CD14-positive monocyte (primary cell): Measurements from ENCODE around the gene TMEM238L. TPM values are rescaled to one million over a fixed set of nuclear protein-coding genes. Genes with fewer than 3 reads are reported as not detected.

Source experiments
- DNase-seq, 3 donors: peaks; one replicate each; pipeline ENCODE4 v3.0.0-alpha.2; 2011 to 2022
- H2AFZ ChIP-seq: 2 replicates; pipeline ENCODE4 v1.6.0; 2012; ENCODE audit warnings: mild to moderate bottlenecking, low read depth, low read length, inconsistent platforms; ENCODE audit not compliant: insufficient read depth, poor library complexity, severe bottlenecking
- H3K27ac ChIP-seq, 2 donors: 1 replicate in 1 of 2; 2 replicates in 1 of 2; pipeline ENCODE4 v1.5.1; 2012 to 2013; ENCODE audit warnings: low read length in 2 of 2, control low read depth in 1 of 2, inconsistent platforms in 1 of 2, low read depth in 1 of 2, mild to moderate bottlenecking in 1 of 2
- H3K27me3 ChIP-seq, 2 donors: one replicate each; pipeline versions ENCODE4 v1.6.0 to v1.6.1; 2011 to 2013; ENCODE audit warnings: low read length in 2 of 2; ENCODE audit not compliant: control insufficient read depth in 2 of 2, insufficient read depth in 2 of 2
- H3K36me3 ChIP-seq, 2 donors: replicated peaks in 1 of 2; 1 replicate in 1 of 2; 2 replicates in 1 of 2; pipeline versions ENCODE4 v1.5.1 to v1.6.1; 2012 to 2013; ENCODE audit warnings: low read length in 2 of 2, control low read depth in 1 of 2, inconsistent platforms in 1 of 2, mild to moderate bottlenecking in 1 of 2; ENCODE audit not compliant: insufficient read depth in 2 of 2, control insufficient read depth in 1 of 2
- H3K4me1 ChIP-seq, 2 donors: 1 replicate in 1 of 2; 2 replicates in 1 of 2; pipeline versions ENCODE4 v1.5.1 to v1.6.1; 2012 to 2013; ENCODE audit warnings: low read length in 2 of 2, control low read depth in 1 of 2, inconsistent platforms in 1 of 2, mild to moderate bottlenecking in 1 of 2, moderate library complexity in 1 of 2; ENCODE audit not compliant: insufficient read depth in 2 of 2, control insufficient read depth in 1 of 2
- H3K4me2 ChIP-seq: replicated peaks from 2 replicates; pipeline ENCODE3; 2012; ENCODE audit warnings: low read length, moderate library complexity, mild to moderate bottlenecking; ENCODE audit not compliant: poor library complexity, severe bottlenecking; ENCODE audit errors: extremely low read depth
- H3K4me3 ChIP-seq, 3 experiments: fragments of 200-600 bp in 1 of 3; sonication (generic) in 1 of 3; replicated peaks in 1 of 3; 1 replicate in 2 of 3; 2 replicates in 1 of 3; pipeline ENCODE4 v1.5.1; 2011 to 2013; ENCODE audit warnings: low read length in 3 of 3, mild to moderate bottlenecking in 3 of 3, control low read depth in 2 of 3, low read depth in 2 of 3, inconsistent platforms in 1 of 3, moderate library complexity in 1 of 3
- H3K79me2 ChIP-seq: 2 replicates; pipeline ENCODE4 v1.6.0; 2012; ENCODE audit warnings: mild to moderate bottlenecking, control low read depth, inconsistent platforms, low read length, moderate library complexity; ENCODE audit not compliant: insufficient read depth
- H3K9ac ChIP-seq: 2 replicates; pipeline ENCODE4 v1.6.0; 2017; ENCODE audit warnings: low read length, mild to moderate bottlenecking; ENCODE audit not compliant: insufficient read depth, poor library complexity, severe bottlenecking
- H3K9me3 ChIP-seq, 2 donors: replicated peaks in 1 of 2; 1 replicate in 1 of 2; 2 replicates in 1 of 2; pipeline versions ENCODE4 v1.5.1 to v1.6.1; 2012 to 2013; ENCODE audit warnings: low read length in 2 of 2, control low read depth in 1 of 2; ENCODE audit not compliant: control insufficient read depth in 1 of 2, insufficient read depth in 1 of 2
- H4K20me1 ChIP-seq: 2 replicates; pipeline ENCODE4 v1.6.0; 2012; ENCODE audit warnings: mild to moderate bottlenecking, low read length, control low read depth, moderate library complexity; ENCODE audit not compliant: insufficient read depth
- H3K27ac Mint-ChIP-seq, 7 donors: one replicate each; pipeline ENCODE4 v1.8.0; 2020; ENCODE audit warnings: mild to moderate bottlenecking in 7 of 7, mixed read lengths in 7 of 7, moderate library complexity in 6 of 7, inconsistent platforms in 2 of 7
- H3K27me3 Mint-ChIP-seq, 3 donors: one replicate each; pipeline ENCODE4 v1.8.0; 2021 to 2022; ENCODE audit warnings: low read depth in 3 of 3, mild to moderate bottlenecking in 3 of 3, mixed read lengths in 3 of 3, moderate library complexity in 3 of 3, inconsistent platforms in 1 of 3
- H3K36me3 Mint-ChIP-seq, 2 donors: one replicate each; pipeline ENCODE4 v1.8.0; 2020; ENCODE audit warnings: mixed read lengths in 2 of 2, inconsistent platforms in 1 of 2, mild to moderate bottlenecking in 1 of 2
- H3K4me1 Mint-ChIP-seq: one replicate; pipeline ENCODE4 v1.8.0; 2020; ENCODE audit warnings: mild to moderate bottlenecking, mixed read lengths
- H3K4me3 Mint-ChIP-seq, 2 donors: one replicate each; pipeline ENCODE4 v1.8.0; 2020; ENCODE audit warnings: mild to moderate bottlenecking in 2 of 2, mixed read lengths in 2 of 2, moderate library complexity in 1 of 2
- H3K9me3 Mint-ChIP-seq, 7 donors: one replicate each; pipeline ENCODE4 v1.8.0; 2020 to 2022; ENCODE audit warnings: mixed read lengths in 7 of 7, mild to moderate bottlenecking in 6 of 7, moderate library complexity in 6 of 7, inconsistent platforms in 2 of 7
- whole genome bisulfite sequencing: methylation state at CpG from one replicate; pipeline ENCODE4 v1.1.5; 2013; ENCODE audit warnings: missing lambda C conversion rate; ENCODE audit not compliant: insufficient coverage; 5-methylcytosine and 5-hydroxymethylcytosine counted together
- intact Hi-C, 2 donors: fragments of 100-400 bp; cut with micrococcal nuclease; formaldehyde crosslinking; loops; one replicate each; pipeline versions ENCODE4 v1.15.0 to v1.15.1; 2023
- polyA plus RNA-seq, 3 donors: library from polyadenylated mRNA; depleted of rRNA in 1 of 3; unstranded in 2 of 3; stranded (reverse) in 1 of 3; fragments of 300-500 nt in 2 of 3; fragments of >200 nt in 1 of 3; fragmentation: Illumina TruSeq in 2 of 3; gene quantifications; 1 replicate in 2 of 3; 2 replicates in 1 of 3; pipeline ENCODE4 v1.2.3, GENCODE V29; 2012 to 2021
- TF ChIP-seq, protein P1 (sequence below): fragments of 200-600 bp; IDR thresholded peaks from one replicate; pipeline ENCODE4 v1.8.0; 2022; ENCODE audit warnings: antibody characterized with exemption, mild to moderate bottlenecking

The TMEM238L gene
- polyA plus RNA-seq, 3 donors = not detected

GRCh38 chr17:10806545-10807262 is 2.8 kb upstream of the TMEM238L start:
- Histone ChIP-seq H4K20me1 (no peaks in the 10 kb centered on the region), H3K36me3 (no peaks in the 10 kb centered on the region), H3K4me3 (no peak overlapping the region), H3K4me1 (no peaks in the 10 kb centered on the region), H3K27me3 (no peaks in the 10 kb centered on the region), H2AFZ (no peak overlapping the region), H3K27ac (no peak overlapping the region), H3K4me2 (no peak overlapping the region), H3K79me2 (no peaks in the 10 kb centered on the region), H3K9me3 (no peaks in the 10 kb centered on the region), H3K9ac (no peak overlapping the region)
- TF ChIP-seq, protein P1, sequence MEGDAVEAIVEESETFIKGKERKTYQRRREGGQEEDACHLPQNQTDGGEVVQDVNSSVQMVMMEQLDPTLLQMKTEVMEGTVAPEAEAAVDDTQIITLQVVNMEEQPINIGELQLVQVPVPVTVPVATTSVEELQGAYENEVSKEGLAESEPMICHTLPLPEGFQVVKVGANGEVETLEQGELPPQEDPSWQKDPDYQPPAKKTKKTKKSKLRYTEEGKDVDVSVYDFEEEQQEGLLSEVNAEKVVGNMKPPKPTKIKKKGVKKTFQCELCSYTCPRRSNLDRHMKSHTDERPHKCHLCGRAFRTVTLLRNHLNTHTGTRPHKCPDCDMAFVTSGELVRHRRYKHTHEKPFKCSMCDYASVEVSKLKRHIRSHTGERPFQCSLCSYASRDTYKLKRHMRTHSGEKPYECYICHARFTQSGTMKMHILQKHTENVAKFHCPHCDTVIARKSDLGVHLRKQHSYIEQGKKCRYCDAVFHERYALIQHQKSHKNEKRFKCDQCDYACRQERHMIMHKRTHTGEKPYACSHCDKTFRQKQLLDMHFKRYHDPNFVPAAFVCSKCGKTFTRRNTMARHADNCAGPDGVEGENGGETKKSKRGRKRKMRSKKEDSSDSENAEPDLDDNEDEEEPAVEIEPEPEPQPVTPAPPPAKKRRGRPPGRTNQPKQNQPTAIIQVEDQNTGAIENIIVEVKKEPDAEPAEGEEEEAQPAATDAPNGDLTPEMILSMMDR = no peak
- WGBS = 93% methylated on average over 4 of the region's 9 CpGs
- peaks cover 0 to 3% (median 0%) of the 10 kb centered on the region in 7 donors for H3K9me3 Mint-ChIP-seq
- H3K27me3 Mint-ChIP-seq = peaks cover 0 to 4% (median 1%) of the 10 kb centered on the region in 3 donors
- no peak overlapping the region for H3K27ac Mint-ChIP-seq
- intact Hi-C loops = no loop called here
- no peak overlapping the region for H3K4me3 Mint-ChIP-seq
- DNase-seq = no peak
- no peaks in the 10 kb centered on the region for H3K4me1 Mint-ChIP-seq
- no peaks in the 10 kb centered on the region for H3K36me3 Mint-ChIP-seq

GRCh38 chr17:10805911-10806310 is 2.0 kb upstream of the TMEM238L start:
- Mint-ChIP-seq H3K4me1 (no peaks in the 10 kb centered on the region), H3K4me3 (no peak overlapping the region)
- TF ChIP-seq, protein P1 = no peak

More at GRCh38 chr17:10805911-10806310, 2.0 kb upstream of the TMEM238L start:
- Histone ChIP-seq H4K20me1 (no peaks in the 10 kb centered on the region), H3K27me3 (no peaks in the 10 kb centered on the region), H3K9ac (no peak overlapping the region), H3K36me3 (no peaks in the 10 kb centered on the region), H3K9me3 (no peaks in the 10 kb centered on the region), H3K4me1 (no peaks in the 10 kb centered on the region), H2AFZ (no peak overlapping the region), H3K4me3 (no peak overlapping the region), H3K79me2 (no peaks in the 10 kb centered on the region), H3K27ac (no peak overlapping the region), H3K4me2 (no peak overlapping the region)
- H3K36me3 Mint-ChIP-seq = no peaks in the 10 kb centered on the region
- H3K9me3 Mint-ChIP-seq = peaks cover 0 to 3% (median 0%) of the 10 kb centered on the region in 7 donors
- H3K27ac Mint-ChIP-seq = peak overlapping the region in 1 of 7 donors; percentile 3
- intact Hi-C loops = no loop called here
- 98% methylated on average over 4 of the region's 6 CpGs for WGBS
- H3K27me3 Mint-ChIP-seq = peaks cover 0 to 4% (median 1%) of the 10 kb centered on the region in 3 donors
- DNase-seq = no peak
